ENCODE measurements around the gene MZB1.

The MZB1 gene

GRCh38 chr5:139341187-139341688 lies 48.5 kb downstream of the MZB1 start:
- DNase-seq (ENCODE audit: insufficient read length) (no peak), FAIRE-seq (no peak)
- TF ChIP-seq POLR2AphosphoS5 (IDR thresholded peaks at IDR 0.05; ENCODE audit: low read depth, low read length) (no peak), TAF1 (IDR thresholded peaks at IDR 0.05; ENCODE audit: borderline replicate concordance, low read depth, low read length) (no peak), POLR2A (IDR thresholded peaks at IDR 0.05; ENCODE audit: low read depth, low read length) (no peak)

DNA sequence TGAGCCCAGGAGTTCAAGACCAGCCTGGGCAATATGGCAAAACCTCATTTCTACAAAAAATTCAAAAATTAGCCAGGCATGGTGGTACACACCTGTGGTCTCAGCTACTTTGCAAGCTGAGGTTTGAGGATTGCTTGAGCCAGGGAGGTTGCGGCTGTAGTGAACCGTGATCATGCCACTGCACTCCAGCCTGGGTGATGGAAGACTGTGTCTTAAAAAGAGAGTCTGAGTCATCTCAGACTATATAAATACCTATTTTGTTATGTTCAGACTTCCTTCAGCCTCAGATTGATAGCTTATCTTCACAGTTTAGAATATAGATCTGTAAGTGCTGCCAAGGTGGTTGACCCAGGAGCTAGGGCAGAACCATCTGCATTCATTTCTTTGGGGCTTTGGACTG lies 49.7 kb downstream of the MZB1 start:
- FAIRE-seq = no peak

More for the DNA sequence above, 49.7 kb downstream of the MZB1 start:
- no peak for DNase-seq (ENCODE audit: insufficient read length)
- TF ChIP-seq TAF1 (IDR thresholded peaks at IDR 0.05; ENCODE audit: borderline replicate concordance, low read depth, low read length) = no peak
- TF ChIP-seq POLR2A (IDR thresholded peaks at IDR 0.05; ENCODE audit: low read depth, low read length) = no peak
- no peak for TF ChIP-seq POLR2AphosphoS5 (IDR thresholded peaks at IDR 0.05; ENCODE audit: low read depth, low read length)

All from GM12892 (cell line).